Epithelial cell of prostate (primary cell): Measurements from ENCODE around the gene CDK1.
"Not testable (repeated sequence)": the region's sequence is repeated elsewhere in the genome, so short reads cannot be mapped to it uniquely, and the experiment has no call there.

ENCODE experiments used
- DNase-seq: peaks from one replicate; pipeline ENCODE4 v3.0.0-alpha.2; 2011; ENCODE audit warnings: low read depth, low spot score
- H3K27ac ChIP-seq: fragments of 450-650 bp; 2 replicates; pipeline ENCODE4 v1.5.1; 2017; ENCODE audit warnings: mild to moderate bottlenecking

CDK1 gene

DNA sequence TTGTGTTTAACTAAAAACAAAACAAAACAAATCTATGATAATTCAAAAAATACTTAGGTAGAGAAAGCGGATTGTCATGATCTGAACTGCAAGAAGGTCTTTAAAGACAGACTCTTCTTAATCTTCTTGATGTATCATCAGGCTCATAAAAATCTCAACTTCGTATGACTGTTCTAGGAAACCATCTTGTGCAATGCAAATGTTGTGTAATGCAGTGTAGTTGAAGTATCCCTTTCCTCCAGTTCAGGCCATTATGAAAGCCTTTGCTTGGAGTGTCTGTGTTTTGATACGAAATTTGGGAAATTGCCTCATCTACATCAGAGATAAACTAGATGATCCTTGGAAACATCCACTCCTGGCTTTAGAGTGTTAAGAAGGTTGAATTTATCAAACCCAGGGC lies 30.9 kb downstream of the CDK1 start:
- peak; percentile 46 for DNase-seq
- H3K27ac ChIP-seq = no peak overlapping the region

DNA sequence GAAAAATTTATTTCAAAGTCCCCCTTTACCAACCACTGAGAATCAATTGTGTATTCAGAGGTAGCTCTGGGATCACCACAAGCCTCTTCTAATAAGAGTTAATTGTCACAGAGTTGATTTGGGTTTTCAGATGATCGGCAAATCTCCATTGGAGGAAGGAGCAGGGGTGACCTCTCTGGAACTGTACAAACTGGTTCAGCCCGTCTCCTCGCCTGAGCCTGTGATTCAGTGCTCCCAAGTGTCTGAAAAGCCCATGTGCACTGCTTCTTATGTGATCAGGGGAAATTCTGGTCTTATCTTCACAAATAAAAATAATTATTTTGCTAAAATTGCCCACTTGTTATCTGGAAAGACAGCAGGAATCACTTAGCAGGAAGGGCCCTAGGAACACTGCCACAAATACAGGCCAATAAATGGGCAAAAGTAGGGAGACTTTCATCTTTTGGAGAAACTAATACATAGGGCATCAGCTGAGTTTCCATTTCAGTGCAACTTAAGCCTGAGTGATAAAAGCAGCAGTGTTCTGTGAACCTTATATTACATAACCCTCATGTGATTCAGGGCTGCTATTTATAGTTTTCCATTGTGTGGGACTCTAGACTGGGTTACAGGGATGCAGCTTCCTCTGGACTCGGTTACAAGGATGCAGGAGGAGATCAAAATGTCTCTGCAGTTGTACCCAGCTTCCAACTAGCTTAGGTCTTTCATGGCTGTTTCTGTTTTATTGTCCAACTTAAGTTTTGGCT lies 32.3 kb downstream of the CDK1 start:
- DNase-seq = no peak
- H3K27ac ChIP-seq = no peak overlapping the region

DNA sequence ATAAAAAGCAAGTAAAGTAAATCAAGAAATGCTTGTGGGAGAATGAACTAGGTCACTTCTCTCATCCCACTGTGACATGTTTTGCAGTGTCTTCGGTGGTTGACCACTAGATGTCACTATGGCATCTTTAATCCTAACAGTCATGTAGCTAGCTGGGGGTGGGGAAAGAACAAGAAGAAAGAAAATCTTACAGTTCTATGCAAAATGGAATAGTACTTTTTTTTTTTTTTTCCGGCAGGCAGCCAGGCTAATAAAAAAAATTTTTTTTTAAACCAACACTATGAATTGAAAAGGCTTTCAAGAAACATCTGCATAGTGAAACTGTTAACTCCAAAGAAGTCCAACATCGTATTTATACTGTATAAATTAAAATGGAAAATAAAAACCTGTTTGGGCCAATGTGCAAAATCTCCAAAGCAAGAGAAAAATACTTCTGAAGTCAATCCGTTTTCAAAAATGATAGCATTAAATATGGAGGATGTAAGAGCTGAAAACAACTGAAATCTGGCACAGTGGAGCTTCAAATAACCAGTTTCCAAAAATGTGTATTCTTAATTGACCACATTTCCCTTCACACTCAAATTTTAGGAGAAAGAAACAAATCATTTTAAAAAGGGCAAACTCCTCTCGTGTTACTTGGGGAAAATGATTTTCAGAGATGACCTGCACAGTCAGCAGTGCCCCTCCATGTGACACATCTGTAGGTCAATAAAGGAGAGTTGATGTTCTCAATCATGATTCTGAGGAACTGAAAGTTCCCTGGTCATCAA lies 38.5 kb downstream of the CDK1 start:
- DNase-seq = peak; percentile 22
- H3K27ac ChIP-seq = no peak overlapping the region

DNA sequence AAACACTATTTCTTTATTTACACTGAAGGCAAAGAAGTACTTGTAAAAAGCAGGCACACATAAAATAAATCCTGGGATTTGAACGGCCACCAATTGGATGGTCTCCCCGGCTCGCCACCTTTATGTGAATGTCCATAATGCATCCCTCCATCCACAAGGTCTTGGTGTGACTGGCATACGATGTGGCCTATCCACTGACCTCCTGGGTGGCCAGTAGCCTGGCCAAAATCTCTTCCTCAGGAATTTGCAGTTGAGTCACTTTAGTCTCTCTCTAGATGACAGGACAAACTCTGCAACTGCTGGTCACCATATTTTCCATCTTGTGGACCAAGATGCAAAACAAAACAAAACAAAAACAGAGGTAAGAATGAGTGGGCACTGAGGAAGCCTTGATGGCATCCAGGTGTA lies 39.1 kb downstream of the CDK1 start:
- DNase-seq = no peak
- no peak overlapping the region for H3K27ac ChIP-seq

DNA sequence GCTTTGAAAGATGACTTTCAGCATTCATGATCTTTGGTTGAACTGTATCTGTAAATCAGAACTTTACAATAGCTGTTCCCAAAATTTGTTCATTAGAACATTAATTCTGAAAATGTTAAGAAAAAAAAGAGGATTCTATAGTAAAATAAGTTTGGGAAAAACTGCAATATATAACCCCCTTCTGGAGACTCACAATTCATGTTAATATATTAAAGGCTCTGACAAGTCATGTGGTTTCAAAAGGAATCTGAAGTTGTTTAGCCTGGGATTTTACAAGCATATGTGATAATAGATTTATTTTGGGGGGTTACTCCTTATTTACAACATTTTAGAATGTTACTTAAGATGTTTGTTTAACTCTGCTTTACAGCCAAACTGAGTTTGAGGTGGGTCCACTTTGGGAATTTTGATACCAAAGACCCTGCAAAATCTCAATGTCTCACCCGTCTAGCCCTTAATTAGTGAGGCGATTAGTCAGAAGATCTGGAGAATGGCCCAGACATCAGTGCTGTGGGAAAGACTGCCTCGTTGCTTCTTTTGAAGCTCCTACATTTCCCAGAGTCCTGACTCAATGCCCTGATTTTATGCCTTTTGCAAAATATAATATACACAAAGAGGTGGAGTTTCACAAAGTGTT lies 40.0 kb downstream of the CDK1 start:
- H3K27ac ChIP-seq = no peak overlapping the region
- DNase-seq = no peak

DNA sequence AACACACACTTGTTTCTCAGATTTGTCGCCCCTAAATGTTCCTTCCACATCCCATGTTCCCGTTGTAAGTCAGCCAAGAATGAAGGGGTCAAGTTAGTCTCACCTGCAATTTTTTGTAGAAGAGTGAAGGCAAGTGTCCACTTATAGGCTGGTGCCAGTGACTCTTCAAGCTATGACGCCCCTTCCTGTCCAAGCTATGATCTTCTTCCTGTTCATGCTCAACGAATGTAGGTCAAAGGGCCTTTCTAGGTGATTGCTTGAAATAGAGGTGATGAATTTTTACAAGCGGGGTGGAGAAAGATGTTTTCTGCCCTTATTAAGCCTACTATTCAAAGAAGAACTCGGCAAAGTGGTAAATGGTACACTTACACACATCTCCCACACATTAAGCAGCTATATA lies 41.0 kb downstream of the CDK1 start:
- DNase-seq = no peak
- H3K27ac ChIP-seq = no peak overlapping the region

DNA sequence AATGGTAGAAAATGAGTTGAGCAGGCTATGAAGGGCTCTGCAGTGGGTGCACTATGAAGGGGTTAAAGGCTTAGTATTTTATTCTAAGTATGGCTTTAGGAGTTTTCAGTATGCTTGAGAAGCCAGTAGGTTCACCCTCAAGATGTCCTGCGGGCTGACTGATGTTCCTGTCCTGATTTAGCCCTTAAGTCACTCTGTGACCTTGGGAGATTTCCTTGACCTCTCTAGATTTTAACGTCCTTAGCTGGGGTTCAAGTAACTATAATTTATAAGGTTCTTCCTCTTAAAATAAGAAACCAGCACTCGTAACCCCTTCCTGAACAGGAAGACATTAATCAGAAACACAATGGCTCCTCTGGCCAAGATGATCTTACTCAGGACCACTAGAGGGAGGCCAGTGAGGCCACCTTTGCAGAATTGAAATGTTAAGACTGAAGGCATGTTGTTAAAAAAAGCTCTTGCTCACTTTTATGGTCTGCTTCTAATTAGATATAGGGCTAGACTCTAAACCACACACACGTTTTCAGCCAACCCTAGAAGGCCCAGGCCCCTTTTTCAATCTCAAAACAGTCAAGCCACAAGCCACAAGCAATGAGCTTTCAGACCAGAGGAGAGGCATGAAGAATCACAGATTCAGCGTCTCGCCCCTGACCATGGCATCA lies 41.9 kb downstream of the CDK1 start:
- H3K27ac ChIP-seq = no peak overlapping the region
- no peak for DNase-seq

DNA sequence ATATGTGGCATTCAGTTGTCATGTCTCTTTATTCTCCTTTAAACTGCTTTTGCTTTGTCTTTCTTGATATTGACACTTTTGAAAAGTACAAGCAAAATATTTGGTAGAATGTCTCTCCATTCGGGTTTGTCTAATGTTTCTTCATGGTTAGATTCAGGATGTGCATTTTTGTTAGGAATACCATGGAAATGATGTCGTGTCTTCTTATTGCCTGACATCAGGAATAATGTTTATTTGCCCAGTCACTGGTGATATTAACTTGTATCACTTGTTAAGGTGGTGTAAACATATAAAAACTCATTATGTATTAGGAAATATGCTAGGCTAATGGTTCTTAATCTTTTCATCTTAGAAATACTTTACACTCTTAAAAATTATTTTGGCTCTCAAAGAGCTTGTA lies 43.4 kb downstream of the CDK1 start:
- no peak overlapping the region for H3K27ac ChIP-seq
- DNase-seq = no peak

DNA sequence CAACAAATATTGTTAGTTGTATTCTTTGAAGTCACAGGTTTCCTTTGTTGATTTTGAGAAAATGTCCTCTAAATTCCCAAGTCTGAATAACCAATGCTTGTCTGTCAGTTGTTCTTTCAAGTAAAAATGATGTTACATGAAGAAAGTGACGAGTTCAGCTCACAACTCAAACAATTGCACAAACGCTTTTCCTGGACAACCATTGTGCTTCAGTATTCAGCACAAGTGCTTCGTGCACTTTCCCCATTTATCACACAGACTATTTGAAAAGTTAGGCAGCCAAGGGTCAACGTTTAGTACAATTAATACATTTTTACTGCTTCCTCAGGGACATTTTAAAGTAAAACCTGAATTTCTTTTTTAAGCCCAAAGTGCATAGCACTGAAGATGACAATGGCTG lies 44.5 kb downstream of the CDK1 start:
- no peak for DNase-seq
- H3K27ac ChIP-seq = no peak overlapping the region

DNA sequence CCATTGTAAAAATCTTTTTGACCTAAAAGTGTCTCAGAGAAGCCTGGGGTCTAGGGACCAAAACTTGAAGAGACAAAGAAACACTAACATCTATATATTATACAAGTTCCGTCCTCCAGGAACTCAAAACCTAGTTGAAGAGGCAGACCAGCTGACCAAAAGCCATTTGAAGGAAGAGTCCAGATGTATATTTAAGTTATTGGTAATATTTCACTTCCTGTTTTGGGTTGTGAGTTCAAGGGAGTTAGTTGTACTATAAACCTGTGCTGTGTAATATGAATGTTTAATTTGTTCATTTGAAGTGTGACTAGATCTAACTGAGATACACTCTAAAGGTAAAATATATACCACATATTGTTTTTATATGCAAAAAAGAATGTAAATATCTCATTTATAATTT lies 45.0 kb downstream of the CDK1 start:
- DNase-seq = no peak
- H3K27ac ChIP-seq = no peak overlapping the region

DNA sequence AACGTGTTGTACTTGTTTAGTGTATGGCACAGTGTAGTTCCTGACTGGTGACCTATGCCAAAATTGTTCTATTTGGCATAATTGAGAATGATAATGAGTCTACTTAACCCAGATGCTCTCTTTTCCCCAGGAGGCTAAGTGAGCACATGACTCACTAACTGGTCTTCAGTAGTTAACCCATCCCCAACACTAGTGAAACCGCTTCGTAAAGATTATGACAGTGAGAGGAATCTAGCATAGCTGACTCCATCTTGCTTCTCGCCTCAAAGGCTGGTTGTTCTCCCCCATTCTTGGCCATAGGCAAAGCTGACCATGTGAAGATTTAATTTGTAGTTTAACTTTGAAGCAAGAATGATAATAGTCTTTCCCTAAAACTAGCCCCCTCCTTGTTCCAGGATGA lies 47.2 kb downstream of the CDK1 start:
- DNase-seq = no peak

DNA sequence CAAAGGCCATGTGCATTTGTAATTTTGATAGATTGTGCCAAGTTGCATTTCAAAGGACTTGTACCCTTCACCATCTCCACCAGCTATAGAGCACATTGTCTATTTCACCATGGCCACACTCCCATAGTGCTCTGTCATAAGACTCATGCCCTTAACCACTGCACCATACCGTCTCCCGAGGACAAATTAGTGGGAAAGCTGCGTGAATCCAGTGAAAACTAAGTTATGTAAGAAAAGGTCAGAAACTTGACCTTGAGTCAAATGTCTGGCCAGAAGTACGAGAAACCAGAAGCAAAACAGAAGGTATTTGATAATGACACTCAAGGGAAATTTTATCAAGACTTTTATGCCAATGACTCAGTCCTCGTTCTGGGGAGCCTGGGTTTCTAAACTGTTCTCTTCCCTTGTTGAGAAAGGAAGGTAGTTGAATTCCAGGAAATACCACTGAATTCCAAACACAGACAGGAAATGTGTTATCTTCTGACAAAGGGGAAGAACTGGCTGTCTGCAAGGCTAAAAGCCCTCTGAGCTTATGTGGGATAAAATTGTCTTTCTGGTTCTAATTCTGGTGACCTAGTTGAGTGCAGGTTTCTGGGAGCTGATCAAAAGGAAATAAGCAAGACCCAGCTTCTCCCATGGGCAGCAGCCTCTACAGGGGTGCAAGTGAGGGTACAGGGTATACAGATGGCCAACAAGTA lies 49.7 kb downstream of the CDK1 start:
- peak overlapping the region; percentile 26 for H3K27ac ChIP-seq
- no peak for DNase-seq

More for the DNA sequence above, 47.2 kb downstream of the CDK1 start:
- H3K27ac ChIP-seq = no peak overlapping the region

DNA sequence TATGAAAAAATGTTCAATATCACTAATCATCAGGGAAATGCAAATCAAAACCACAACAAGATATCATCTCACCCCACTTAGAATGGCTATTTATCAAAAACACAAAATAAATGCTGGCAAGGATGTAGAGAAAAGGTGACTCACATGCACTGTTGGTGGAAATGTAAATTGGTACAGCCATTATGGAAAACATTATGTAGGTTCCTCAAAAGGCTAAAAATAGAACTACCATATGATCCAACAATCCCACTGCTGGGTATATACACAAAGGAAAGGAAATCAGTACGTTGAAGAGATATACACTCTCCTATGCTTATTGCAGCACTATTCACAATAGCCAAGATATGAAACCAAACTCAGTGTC lies 50.2 kb downstream of the CDK1 start:
- H3K27ac ChIP-seq = peak overlapping the region; percentile 26
- no peak for DNase-seq

DNA sequence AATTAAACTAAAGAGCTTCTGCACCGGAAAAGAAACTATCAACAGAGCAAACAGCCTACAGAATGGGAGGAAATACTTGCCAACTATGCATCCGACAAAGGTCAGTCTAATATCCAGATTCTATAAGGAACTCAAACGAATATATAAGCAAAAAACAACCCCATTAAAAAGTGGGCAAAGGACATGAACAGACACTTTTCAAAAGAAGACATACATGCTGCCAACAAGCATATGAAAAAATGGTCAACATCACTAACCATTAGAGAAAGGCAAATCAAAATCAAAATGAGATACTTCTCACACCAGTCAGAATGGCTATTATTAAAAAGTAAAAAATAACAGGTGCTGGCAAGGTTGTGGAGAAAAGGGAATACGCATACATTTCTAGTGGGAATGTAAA lies 53.9 kb downstream of the CDK1 start:
- DNase-seq, H3K27ac ChIP-seq: not testable (repeated sequence)

DNA sequence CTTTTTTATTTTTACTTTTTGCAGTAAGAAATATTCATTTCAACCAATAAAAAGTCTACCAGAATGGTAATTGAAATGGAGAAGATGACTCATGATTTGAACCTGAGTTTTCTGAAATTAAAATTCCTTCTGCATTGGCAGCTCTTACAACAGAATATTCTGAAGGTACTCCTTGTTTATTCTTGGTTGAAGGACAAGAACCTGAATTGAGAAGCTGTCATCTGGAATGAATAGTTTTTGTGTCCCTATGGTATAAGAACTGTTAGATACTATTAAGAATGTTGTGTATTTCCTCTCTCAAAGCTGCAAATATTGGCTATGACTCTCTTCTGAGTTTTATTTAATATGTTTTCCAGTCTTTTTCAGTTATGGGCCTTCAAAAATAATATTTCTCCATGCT lies 56.1 kb downstream of the CDK1 start:
- DNase-seq = no peak
- H3K27ac ChIP-seq = no peak overlapping the region

DNA sequence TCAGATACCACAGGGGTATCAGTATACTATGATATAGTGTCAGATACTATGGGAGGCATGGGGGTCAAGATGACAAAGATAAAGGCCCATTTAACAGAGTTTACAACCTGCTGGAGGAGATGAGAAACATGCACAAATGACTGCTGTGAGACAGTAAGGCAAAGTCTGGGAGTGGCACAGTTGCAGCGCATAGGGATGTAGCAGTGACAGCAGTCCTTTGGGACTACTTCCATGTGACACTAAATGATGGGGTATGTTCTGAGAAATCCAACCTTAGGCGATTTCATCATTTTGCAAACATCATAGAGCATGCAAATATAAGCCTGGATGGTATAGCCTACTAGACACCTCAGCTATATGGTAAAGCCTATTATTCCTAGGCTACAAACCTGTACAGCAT lies 56.8 kb downstream of the CDK1 start:
- H3K27ac ChIP-seq = no peak overlapping the region
- DNase-seq = no peak

DNA sequence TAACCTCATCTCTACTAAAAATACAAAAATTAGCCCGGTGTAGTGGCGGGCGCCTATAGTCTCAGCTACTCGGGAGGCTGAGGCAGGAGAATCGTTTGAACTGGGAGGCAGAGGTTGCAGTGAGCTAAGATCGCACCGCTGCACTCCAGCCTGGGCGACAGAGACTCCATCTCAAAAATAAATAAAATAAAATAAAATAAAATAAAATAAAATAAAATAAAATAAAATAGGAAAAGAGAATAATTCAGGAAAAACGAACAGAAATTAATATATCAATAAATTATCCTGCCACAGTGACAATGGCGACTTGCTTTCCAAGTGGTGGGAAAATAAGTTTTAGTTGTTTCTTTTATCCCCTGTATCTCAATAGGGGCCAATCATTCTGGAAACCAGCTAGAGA lies 62.9 kb downstream of the CDK1 start:
- not testable (repeated sequence) for H3K27ac ChIP-seq, DNase-seq

DNA sequence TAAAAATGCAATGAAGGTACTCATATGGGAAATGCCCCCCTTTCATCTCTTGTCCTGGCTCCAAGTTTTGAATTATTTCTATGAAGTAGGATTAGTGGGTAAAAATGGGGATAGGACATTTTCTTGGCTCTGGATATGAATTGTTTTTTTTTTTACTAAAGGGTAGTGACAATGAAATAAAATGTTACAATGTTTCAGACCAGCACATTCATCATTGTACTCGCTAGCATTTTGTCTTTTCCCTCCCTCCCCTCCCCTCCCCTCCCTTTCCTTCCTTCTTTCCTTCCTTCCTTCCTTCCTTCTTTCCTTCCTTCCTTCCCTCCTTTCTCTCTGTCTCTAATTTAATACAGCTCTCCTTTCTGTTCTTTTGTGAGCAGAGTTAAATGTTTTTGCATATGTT lies 64.4 kb downstream of the CDK1 start:
- DNase-seq = no peak
- H3K27ac ChIP-seq = no peak overlapping the region
